ENCODE results near the gene AQP2.

Gene AQP2

GRCh38 chr12:49955899-49956662 lies 5.5 kb downstream of the AQP2 start:
- no peak for DNase-seq (ENCODE audit: low read depth in 3 of 3)

GRCh38 chr12:49956663-49957569 lies 6.4 kb downstream of the AQP2 start:
- no peak for DNase-seq (ENCODE audit: low read depth in 3 of 3)

GRCh38 chr12:49957570-49957967 lies 7.0 kb downstream of the AQP2 start:
- DNase-seq (ENCODE audit: low read depth in 3 of 3): no peak

- DNase-seq (ENCODE audit: low read depth in 3 of 3): no peak
Observed at GRCh38 chr12:49959685-49960473, 9.3 kb downstream of the AQP2 start.

- DNase-seq (ENCODE audit: low read depth in 3 of 3): no peak
Observed at GRCh38 chr12:49960474-49961110, 10.1 kb downstream of the AQP2 start.

- DNase-seq (ENCODE audit: low read depth in 3 of 3): no peak
Observed at GRCh38 chr12:49961111-49961922, 10.8 kb downstream of the AQP2 start, which contains the start of gene AQP5. TSS of gene AQP5 (plus strand) at chr12:49961872. CDS start at chr12:49962018, 146 bp downstream.

GRCh38 chr12:49961993-49962764 lies 11.6 kb downstream of the AQP2 start:
- DNase-seq (ENCODE audit: low read depth in 3 of 3): no peak

GRCh38 chr12:49962861-49963765 lies 12.6 kb downstream of the AQP2 start:
- no peak for DNase-seq (ENCODE audit: low read depth in 3 of 3)

- DNase-seq (ENCODE audit: low read depth in 3 of 3): no peak
Observed at GRCh38 chr12:49963976-49964815, 13.7 kb downstream of the AQP2 start.

GRCh38 chr12:49964849-49965624 lies 14.5 kb downstream of the AQP2 start:
- no peak for DNase-seq (ENCODE audit: low read depth in 3 of 3)

- DNase-seq (ENCODE audit: low read depth in 3 of 3): no peak
Observed at GRCh38 chr12:49965836-49966235, 15.3 kb downstream of the AQP2 start.

GRCh38 chr12:49966511-49967041 lies 16.0 kb downstream of the AQP2 start:
- no peak for DNase-seq (ENCODE audit: low read depth in 3 of 3)

- DNase-seq (ENCODE audit: low read depth in 3 of 3): peak; percentile 85 to 96 (median 95)
Observed at GRCh38 chr12:49967042-49967776, 16.7 kb downstream of the AQP2 start.

GRCh38 chr12:49967777-49968250 lies 17.3 kb downstream of the AQP2 start:
- no peak for DNase-seq (ENCODE audit: low read depth in 3 of 3)

- no peak for DNase-seq (ENCODE audit: low read depth in 3 of 3)
Observed at GRCh38 chr12:49968471-49968870, 17.9 kb downstream of the AQP2 start.

- DNase-seq (ENCODE audit: low read depth in 3 of 3): no peak
Observed at GRCh38 chr12:49969027-49969426, 18.5 kb downstream of the AQP2 start.
